Measurements from ENCODE around the gene POFUT2. TPM values are rescaled to one million over a fixed set of nuclear protein-coding genes. Genes with fewer than 3 reads are reported as not detected.

Gene POFUT2
- total and polyA plus RNA-seq, 5 donors: 14.1 to 20.3 (median 18.6) TPM

DNA sequence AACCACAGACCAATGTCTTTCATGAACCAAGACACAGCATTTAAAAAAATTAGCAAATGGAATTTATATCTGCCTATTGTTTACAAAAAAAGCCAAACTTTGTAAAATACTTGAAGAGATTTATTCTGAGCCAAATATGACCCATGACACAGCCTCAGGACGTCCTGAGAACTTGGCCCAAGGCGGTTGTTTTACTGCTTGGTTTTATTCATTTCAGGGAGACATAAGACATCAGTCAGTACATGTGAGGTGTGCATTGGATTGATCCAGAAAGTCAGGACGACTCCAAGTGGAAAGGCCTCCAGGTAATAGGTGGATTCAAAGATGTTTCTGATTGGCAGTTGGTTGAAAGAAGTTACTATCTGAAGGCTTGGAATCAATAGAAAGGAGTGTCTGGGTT lies 1.4 kb upstream of the POFUT2 start:
- no peaks in the 10 kb centered on the region for H3K27me3 ChIP-seq (ENCODE audit: control insufficient read depth, insufficient read depth)
- no peaks in the 10 kb centered on the region for H3K9me3 ChIP-seq (ENCODE audit: control insufficient read depth, low read length)
- intact Hi-C loops (cut with DNase I): loop anchor here in 1 of 4 donors (10.0 kb wide), 1 partner anchor 134 kb away; no protein-coding TSS in a partner anchor
- peak in 1 of 3 donors; percentile 10 for DNase-seq
- no peak overlapping the region for H3K4me3 ChIP-seq (ENCODE audit: low read length)
- WGBS: 80% methylated on average over 3 of the region's 3 CpGs
- H3K4me1 ChIP-seq (ENCODE audit: control insufficient read depth, insufficient read depth, low read length): peaks cover 12% of the 10 kb centered on the region
- no peak for ATAC-seq
- H3K27ac ChIP-seq (ENCODE audit: low read length): no peak overlapping the region

DNA sequence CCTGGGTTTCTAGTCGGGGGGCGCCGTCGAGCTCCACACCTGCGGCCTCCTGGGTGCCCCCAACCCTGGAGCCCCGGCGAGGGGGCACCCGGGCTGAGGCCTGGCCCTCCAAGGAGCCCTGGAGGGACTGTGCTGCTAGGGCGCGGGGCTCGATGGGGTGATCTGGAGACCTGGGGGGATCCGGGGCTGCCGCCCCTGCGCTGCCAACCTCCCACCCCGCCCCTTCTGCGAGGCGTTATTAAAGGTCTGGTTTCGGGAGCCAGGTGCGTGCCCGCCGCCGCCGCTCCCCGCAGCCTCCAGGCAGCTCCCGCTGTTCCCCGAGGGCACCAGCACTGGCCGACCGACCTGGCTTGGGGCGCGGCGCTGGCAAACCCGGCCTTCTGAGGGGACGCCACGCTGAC lies 746 bp upstream of the POFUT2 start:
- ATAC-seq (peak in 1 of 2 donors; percentile 1), DNase-seq (peak in 2 of 3 donors; percentile 27 to 72)
- peak overlapping the region; percentile 82 for H3K4me3 ChIP-seq (ENCODE audit: low read length)
- peaks cover 6% of the 10 kb centered on the region for H3K4me1 ChIP-seq (ENCODE audit: control insufficient read depth, insufficient read depth, low read length)
- no peaks in the 10 kb centered on the region for H3K27me3 ChIP-seq (ENCODE audit: control insufficient read depth, insufficient read depth)
- H3K27ac ChIP-seq (ENCODE audit: low read length): no peak overlapping the region
- intact Hi-C loops (cut with DNase I): loop anchor here in 1 of 4 donors (10.0 kb wide), 1 partner anchor 134 kb away; no protein-coding TSS in a partner anchor
- 12% methylated on average over 34 of the region's 34 CpGs for WGBS
- no peaks in the 10 kb centered on the region for H3K9me3 ChIP-seq (ENCODE audit: control insufficient read depth, low read length)

DNA sequence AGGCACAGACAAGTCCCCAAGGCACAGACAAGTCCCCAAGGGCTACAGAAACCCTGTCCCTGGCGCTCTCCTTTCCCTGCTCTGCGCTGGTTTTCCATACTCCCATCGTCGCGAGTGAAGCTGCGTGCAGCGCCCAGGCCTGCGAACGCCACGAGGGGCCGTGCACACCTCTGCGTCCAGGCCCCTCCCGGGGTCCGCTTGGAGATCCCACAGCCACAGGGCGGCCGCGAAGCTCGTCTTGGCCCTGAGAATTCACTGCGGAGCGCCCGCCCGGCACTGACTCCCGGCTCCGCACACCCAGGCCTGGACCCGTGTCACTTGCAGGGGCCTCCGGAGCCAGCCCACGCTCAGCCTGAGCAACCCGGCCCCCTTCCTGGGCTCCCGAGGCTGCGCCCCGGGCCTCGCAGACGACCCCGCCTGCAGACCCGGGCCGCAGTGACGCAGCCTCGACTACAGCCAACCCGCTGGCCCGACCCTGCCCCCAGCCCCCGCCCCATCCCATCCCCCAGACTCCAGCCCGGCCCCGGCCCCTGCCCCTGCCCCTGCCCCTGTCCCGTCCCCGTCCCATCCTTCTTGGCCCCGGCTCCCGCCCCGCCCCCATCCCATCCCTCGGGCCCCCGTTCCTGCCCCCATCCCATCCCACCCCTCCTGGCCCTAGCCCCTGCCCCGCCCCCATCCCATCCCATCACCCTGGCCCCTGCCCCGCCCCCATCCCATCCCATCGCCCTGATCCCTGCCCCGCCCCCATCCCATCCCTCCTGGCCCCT lies 841 bp downstream of the POFUT2 start:
- peak; percentile 31 to 63 (median 58) for DNase-seq
- Histone ChIP-seq H3K4me3 (ENCODE audit: low read length) (peak overlapping the region; percentile 93), H3K9me3 (ENCODE audit: control insufficient read depth, low read length) (no peaks in the 10 kb centered on the region), H3K27me3 (ENCODE audit: control insufficient read depth, insufficient read depth) (no peaks in the 10 kb centered on the region), H3K4me1 (ENCODE audit: control insufficient read depth, insufficient read depth, low read length) (peaks cover 2% of the 10 kb centered on the region), H3K27ac (ENCODE audit: low read length) (no peak overlapping the region)
- 9% methylated on average over 54 of the region's 54 CpGs for WGBS
- no peak for ATAC-seq
- intact Hi-C loops (cut with DNase I): loop anchor here in 1 of 4 donors (10.0 kb wide), 1 partner anchor 132 kb away; no protein-coding TSS in a partner anchor

DNA sequence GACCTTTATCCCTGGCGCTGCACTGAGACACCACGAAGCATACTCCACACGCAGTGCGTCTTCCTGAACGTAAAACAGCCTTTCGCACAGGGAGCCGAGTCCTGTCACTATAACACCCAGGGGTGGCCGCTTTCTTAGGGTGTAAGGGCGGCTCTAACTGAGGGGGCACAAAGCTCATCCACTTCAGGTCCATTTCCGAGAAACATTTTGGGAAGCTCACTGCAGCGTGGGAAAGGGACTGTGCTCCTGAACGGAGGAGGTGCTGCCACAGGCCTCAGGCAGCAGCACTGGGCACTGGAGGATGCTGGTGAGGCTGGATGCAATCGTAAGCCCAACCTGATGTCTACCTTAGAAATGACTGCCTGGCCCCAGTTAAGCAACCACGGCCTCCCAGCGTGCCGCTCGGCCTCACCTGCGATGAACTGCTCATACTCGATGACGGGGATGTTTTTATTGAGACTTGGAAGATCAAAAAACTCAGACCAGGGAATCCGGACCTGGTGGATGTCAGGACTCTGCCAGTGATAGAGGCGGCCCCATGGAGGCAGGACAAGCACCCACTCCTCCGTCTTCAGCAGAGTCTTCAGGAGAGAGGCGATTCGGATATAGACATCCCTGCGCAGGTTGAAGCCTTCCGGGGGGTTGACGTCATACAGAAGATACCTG lies 2.3 kb downstream of the POFUT2 start:
- intact Hi-C loops (cut with DNase I): loop anchor here in 1 of 4 donors (10.0 kb wide), 1 partner anchor 131 kb away; no protein-coding TSS in a partner anchor
- DNase-seq: peak; percentile 2 to 39 (median 22)
- Histone ChIP-seq H3K9me3 (ENCODE audit: control insufficient read depth, low read length) (no peaks in the 10 kb centered on the region), H3K27me3 (ENCODE audit: control insufficient read depth, insufficient read depth) (no peaks in the 10 kb centered on the region), H3K27ac (ENCODE audit: low read length) (no peak overlapping the region), H3K4me3 (ENCODE audit: low read length) (no peak overlapping the region), H3K4me1 (ENCODE audit: control insufficient read depth, insufficient read depth, low read length) (peaks cover 2% of the 10 kb centered on the region)
- 92% methylated on average over 28 of the region's 28 CpGs for WGBS
- no peak for ATAC-seq

DNA sequence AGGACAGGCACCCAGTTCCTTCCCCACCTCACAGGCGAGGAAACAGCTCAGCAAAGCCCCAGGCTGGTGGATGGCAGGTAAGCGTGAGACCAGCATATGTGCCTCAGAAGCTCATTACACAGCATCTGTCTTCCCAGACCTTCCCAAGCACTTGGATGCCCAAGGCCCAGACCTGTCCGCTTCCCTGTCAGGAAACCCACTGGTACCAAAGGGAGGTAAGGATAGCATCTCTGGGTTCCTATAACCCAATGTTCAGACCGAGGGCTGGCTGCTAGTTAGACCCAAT lies 3.3 kb downstream of the POFUT2 start:
- ATAC-seq: no peak
- Histone ChIP-seq H3K4me1 (ENCODE audit: control insufficient read depth, insufficient read depth, low read length) (peaks cover 2% of the 10 kb centered on the region), H3K27me3 (ENCODE audit: control insufficient read depth, insufficient read depth) (no peaks in the 10 kb centered on the region), H3K27ac (ENCODE audit: low read length) (no peak overlapping the region), H3K9me3 (ENCODE audit: control insufficient read depth, low read length) (no peaks in the 10 kb centered on the region), H3K4me3 (ENCODE audit: low read length) (no peak overlapping the region)
- DNase-seq: peak in 2 of 3 donors; percentile 24 to 29
- WGBS: 97% methylated on average over 4 of the region's 4 CpGs
- intact Hi-C loops (cut with DNase I): loop anchor here in 1 of 4 donors (10.0 kb wide), 1 partner anchor 130 kb away; no protein-coding TSS in a partner anchor

DNA sequence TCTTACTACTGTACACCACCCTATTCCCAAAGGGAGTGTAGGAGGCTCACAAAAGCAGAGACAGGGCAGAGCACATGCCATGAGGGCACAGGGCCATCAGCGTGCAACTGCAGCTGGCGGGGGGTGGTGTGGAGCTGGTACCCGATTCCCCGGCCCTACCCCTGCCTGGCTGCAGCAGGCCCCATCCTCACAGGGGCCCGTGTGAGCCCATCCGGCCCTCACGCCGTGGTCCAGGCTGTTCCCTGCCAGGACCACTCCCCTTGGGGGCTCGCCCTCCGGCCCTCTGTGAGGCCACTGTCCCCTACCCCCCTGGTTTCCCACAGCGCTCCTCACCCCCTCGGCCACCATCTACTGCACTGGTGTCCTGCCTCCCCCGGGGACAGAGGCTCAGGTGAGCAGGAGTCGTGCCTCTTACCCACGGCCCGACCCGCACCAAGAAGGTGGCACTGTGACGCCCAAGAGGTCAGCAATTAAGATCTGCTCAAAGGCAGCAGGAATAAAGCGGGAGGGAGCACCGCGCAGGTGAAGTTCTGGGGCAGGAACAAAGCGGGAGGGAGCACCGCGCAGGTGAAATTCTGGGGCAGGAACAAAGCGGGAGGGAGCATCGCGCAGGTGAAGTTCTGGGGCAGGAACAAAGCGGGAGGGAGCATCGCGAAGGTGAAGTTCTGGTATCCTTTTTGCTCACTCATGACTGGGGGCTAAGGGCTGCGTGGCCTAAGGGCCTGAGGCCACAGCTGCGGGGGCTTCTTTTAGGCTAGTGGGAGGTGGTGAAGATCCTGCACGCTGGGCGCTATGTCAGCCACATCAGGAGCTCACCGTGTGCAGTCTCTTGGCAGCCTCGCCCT lies 3.9 kb downstream of the POFUT2 start:
- intact Hi-C loops (cut with DNase I): loop anchor here in 1 of 4 donors (10.0 kb wide), 1 partner anchor 129 kb away; no protein-coding TSS in a partner anchor
- WGBS: 92% methylated on average over 36 of the region's 36 CpGs
- H3K27ac ChIP-seq (ENCODE audit: low read length): no peak overlapping the region
- H3K4me3 ChIP-seq (ENCODE audit: low read length): no peak overlapping the region
- DNase-seq (peak; percentile 10 to 51 (median 47)), ATAC-seq (no peak)
- no peaks in the 10 kb centered on the region for H3K9me3 ChIP-seq (ENCODE audit: control insufficient read depth, low read length)
- H3K4me1 ChIP-seq (ENCODE audit: control insufficient read depth, insufficient read depth, low read length): peaks cover 2% of the 10 kb centered on the region
- H3K27me3 ChIP-seq (ENCODE audit: control insufficient read depth, insufficient read depth): no peaks in the 10 kb centered on the region

DNA sequence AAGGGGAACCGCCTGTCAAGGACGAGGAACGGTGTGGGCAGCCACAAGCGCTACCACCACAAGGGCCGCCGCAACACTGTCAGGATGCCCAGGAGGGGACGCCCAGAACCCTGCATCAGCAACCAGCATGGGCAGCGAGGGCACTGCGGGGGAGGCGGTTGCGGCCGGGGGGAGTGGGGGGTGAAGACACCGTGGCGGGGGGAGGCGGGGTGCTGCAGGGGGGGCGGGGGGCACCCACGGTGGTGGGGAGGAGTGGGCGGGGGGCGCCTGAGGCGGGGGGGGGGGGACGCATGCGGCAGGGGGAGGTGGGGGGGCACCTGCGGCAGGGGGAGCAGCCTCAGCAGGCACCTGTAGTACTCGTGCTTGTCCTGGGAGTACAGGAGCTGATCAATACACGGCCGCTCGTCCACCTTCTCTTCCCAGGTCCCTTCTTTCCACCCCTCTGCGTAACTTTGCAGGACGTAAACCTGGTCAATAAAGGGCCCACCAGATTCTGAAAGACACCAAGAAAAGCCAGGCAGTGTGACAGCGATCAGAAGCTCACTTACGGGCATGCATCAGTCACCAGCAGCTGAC lies 4.6 kb downstream of the POFUT2 start:
- 88% methylated on average over 31 of the region's 31 CpGs for WGBS
- peak; percentile 9 to 51 (median 45) for DNase-seq
- no peak overlapping the region for H3K27ac ChIP-seq (ENCODE audit: low read length)
- no peaks in the 10 kb centered on the region for H3K4me1 ChIP-seq (ENCODE audit: control insufficient read depth, insufficient read depth, low read length)
- intact Hi-C loops (cut with DNase I): loop anchor here in 1 of 4 donors (10.0 kb wide), 1 partner anchor 128 kb away; no protein-coding TSS in a partner anchor
- no peak overlapping the region for H3K4me3 ChIP-seq (ENCODE audit: low read length)
- H3K9me3 ChIP-seq (ENCODE audit: control insufficient read depth, low read length): no peaks in the 10 kb centered on the region
- H3K27me3 ChIP-seq (ENCODE audit: control insufficient read depth, insufficient read depth): no peaks in the 10 kb centered on the region
- no peak for ATAC-seq

DNA sequence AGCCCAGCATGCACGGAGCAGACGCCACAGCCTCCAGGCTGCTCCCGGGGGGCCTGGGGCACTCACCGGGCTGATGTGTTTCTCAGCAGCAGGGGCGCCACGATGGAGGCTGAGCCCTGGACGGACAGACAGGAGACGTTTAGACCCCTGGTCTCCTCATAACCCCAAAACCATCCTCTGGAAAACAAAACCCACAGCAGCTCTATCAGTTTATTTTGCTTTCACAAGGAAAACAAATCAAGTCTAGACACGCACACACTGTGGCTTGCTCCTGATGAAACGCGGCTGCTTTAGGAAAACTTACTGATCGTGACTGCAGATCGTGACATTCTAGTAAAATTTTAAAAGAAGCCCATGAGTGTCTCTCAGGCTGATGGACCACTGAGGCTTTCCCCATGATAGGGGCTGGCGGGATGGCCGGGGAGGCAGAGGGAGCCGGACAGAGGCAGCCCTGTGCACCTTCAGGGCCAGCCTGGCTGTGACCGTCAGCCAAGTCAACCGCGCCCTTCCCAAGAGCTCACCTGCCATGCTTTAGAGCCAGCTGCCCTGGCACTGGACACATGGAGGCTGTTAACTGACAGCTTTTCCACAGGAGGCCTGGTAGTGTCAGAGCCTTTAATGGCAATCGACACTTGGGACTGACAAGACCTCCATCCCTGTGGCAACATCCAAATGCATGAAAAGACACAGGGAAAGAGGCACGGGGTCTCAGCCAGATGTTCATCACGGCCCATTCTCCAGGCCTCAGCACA lies 5.2 kb downstream of the POFUT2 start:
- Histone ChIP-seq H3K27ac (ENCODE audit: low read length) (no peak overlapping the region), H3K4me3 (ENCODE audit: low read length) (no peak overlapping the region), H3K9me3 (ENCODE audit: control insufficient read depth, low read length) (no peaks in the 10 kb centered on the region), H3K4me1 (ENCODE audit: control insufficient read depth, insufficient read depth, low read length) (no peaks in the 10 kb centered on the region), H3K27me3 (ENCODE audit: control insufficient read depth, insufficient read depth) (no peaks in the 10 kb centered on the region)
- ATAC-seq: no peak
- peak in 2 of 3 donors; percentile 7 to 51 for DNase-seq
- WGBS: 92% methylated on average over 22 of the region's 22 CpGs
- intact Hi-C loops (cut with DNase I): loop anchor here in 1 of 4 donors (10.0 kb wide), 1 partner anchor 128 kb away; no protein-coding TSS in a partner anchor

DNA sequence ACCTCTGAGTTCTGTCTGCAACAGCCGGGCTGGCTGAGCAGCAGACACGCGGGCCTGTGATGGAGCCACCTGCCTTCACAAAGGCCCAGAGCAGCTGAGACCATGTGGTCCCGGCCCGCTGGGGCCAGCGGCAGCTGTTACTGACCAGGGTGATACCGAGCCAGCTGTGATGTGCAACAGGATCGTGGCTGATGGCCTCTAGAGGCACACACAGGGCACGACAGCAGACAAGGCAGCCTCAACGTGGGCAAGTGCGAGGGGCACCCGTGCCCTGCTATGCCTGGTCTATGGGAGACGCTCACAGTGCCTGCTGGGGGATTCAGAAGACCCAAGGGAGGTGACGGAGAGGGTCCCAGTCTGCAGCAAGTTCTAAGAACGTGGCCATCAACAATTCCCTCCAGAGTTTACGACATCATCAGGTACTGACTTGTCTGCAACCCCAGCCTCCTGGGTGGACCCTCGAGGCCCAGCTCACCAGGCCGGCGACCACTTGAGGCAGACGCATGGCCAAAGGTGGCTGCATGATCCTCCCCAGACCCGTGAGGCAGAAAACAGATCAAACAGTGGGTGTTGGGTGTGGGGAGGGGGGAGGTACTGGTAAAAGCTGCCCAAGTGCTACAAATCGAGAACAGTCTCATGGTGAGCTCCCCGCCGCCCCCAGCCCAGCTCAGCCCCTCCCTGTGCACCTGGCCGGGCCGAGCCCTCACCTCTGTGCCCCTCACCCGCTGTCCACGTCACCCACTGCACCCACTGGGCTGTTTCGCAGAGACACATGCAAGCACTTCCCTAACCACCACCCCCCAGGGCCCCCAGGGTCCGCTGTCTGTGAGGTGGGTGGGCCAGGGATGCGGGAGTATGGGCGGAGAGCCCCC lies 6.0 kb downstream of the POFUT2 start:
- no peaks in the 10 kb centered on the region for H3K4me1 ChIP-seq (ENCODE audit: control insufficient read depth, insufficient read depth, low read length)
- DNase-seq: peak; percentile 13 to 46 (median 34)
- H3K9me3 ChIP-seq (ENCODE audit: control insufficient read depth, low read length): no peaks in the 10 kb centered on the region
- no peak overlapping the region for H3K27ac ChIP-seq (ENCODE audit: low read length)
- intact Hi-C loops (cut with DNase I): loop anchor here in 1 of 4 donors (10.0 kb wide), 1 partner anchor 127 kb away; no protein-coding TSS in a partner anchor
- ATAC-seq: peak in 1 of 2 donors; percentile 10
- H3K4me3 ChIP-seq (ENCODE audit: low read length): no peak overlapping the region
- WGBS: 88% methylated on average over 32 of the region's 32 CpGs
- no peaks in the 10 kb centered on the region for H3K27me3 ChIP-seq (ENCODE audit: control insufficient read depth, insufficient read depth)

Measured in right cardiac atrium (tissue), 5 donors.